Ascending aorta (tissue), 2 donors: ENCODE measurements around the gene TIMP2. TPM values are rescaled to one million over a fixed set of nuclear protein-coding genes. Genes with fewer than 3 reads are reported as not detected.

Experiments
- DNase-seq, 2 donors: peaks; one replicate each; pipeline ENCODE4 v3.0.0-alpha.2; 2019; ENCODE audit warnings: low spot score in 2 of 2
- H3K27ac ChIP-seq, 2 donors: fragments of 200-600 bp; sonication (generic); one replicate each; pipeline ENCODE4 v1.5.1; 2016 to 2017; ENCODE audit warnings: mild to moderate bottlenecking in 1 of 2
- H3K27me3 ChIP-seq: fragments of 200-600 bp; sonication (generic); one replicate; pipeline ENCODE4 v1.5.1; 2017
- H3K36me3 ChIP-seq, 2 donors: fragments of 200-600 bp; sonication (generic); one replicate each; pipeline ENCODE4 v1.5.1; 2016
- H3K4me1 ChIP-seq, 2 donors: fragments of 200-600 bp; sonication (generic); one replicate each; pipeline ENCODE4 v1.5.1; 2016 to 2017; ENCODE audit warnings: mild to moderate bottlenecking in 1 of 2
- H3K4me3 ChIP-seq, 2 donors: fragments of 200-600 bp; sonication (generic); one replicate each; pipeline ENCODE4 v1.5.1; 2016 to 2017; ENCODE audit warnings: mild to moderate bottlenecking in 1 of 2
- H3K9me3 ChIP-seq, 2 donors: fragments of 200-600 bp; sonication (generic); one replicate each; pipeline ENCODE4 v1.5.1; 2016
- CTCF ChIP-seq, 3 experiments: fragments of 200-600 bp in 2 of 3; fragments of 450-650 bp in 1 of 3; sonication (generic) in 2 of 3; IDR thresholded peaks; one replicate each; pipeline ENCODE4 v1.5.1; 2016 to 2019; ENCODE audit warnings: antibody characterized with exemption in 3 of 3, mild to moderate bottlenecking in 1 of 3, moderate library complexity in 1 of 3
- intact Hi-C: fragments of 100-400 bp; cut with DNase I; formaldehyde crosslinking; loops from one replicate; pipeline ENCODE4 v1.15.1; 2023
- total RNA-seq: library from RNA; depleted of rRNA; stranded (reverse); fragments of >200 nt; gene quantifications from one replicate; pipeline ENCODE4 v1.1.0, GENCODE V29; 2016

The TIMP2 gene
- total RNA-seq, 1 donor from 2014 or later = 278 TPM

- Histone ChIP-seq H3K9me3 (no peaks in the 10 kb centered on the region), H3K36me3 (peaks cover 0 to 3% of the 10 kb centered on the region in 2 donors), H3K4me1 (peaks cover 20 to 79% of the 10 kb centered on the region in 2 donors), H3K4me3 (no peak overlapping the region), H3K27me3 (no peaks in the 10 kb centered on the region), H3K27ac (peak overlapping the region in 1 of 2 donors; percentile 49)
- intact Hi-C loops = loop anchor here (2.0 kb wide), 1 partner anchor 23 kb away; no protein-coding TSS in a partner anchor
- DNase-seq = no peak
- TF ChIP-seq CTCF (IDR thresholded peaks at IDR 0.05) = no peak
Measured at GRCh38 chr17:78919861-78920450, 5.2 kb downstream of the TIMP2 start.

GRCh38 chr17:78918979-78919378 lies 6.2 kb downstream of the TIMP2 start:
- DNase-seq = no peak
- H3K27ac ChIP-seq = peak overlapping the region; percentile 48 to 49
- H3K4me3 ChIP-seq = no peak overlapping the region
- H3K4me1 ChIP-seq = peaks cover 20 to 82% of the 10 kb centered on the region in 2 donors
- H3K9me3 ChIP-seq = no peaks in the 10 kb centered on the region
- no peaks in the 10 kb centered on the region for H3K27me3 ChIP-seq
- intact Hi-C loops = no loop called here
- H3K36me3 ChIP-seq = peaks cover 0 to 3% of the 10 kb centered on the region in 2 donors
- TF ChIP-seq CTCF (IDR thresholded peaks at IDR 0.05) = no peak

GRCh38 chr17:78917451-78918275 lies 7.5 kb downstream of the TIMP2 start:
- no peak for DNase-seq
- intact Hi-C loops = no loop called here
- H3K36me3 ChIP-seq = peaks cover 0 to 3% of the 10 kb centered on the region in 2 donors
- H3K4me1 ChIP-seq = peaks cover 15 to 73% of the 10 kb centered on the region in 2 donors
- no peaks in the 10 kb centered on the region for H3K27me3 ChIP-seq
- peak overlapping the region in 1 of 2 donors; percentile 12 for H3K4me3 ChIP-seq
- TF ChIP-seq CTCF (IDR thresholded peaks at IDR 0.05) = no peak
- H3K27ac ChIP-seq = peak overlapping the region; percentile 30 to 60
- H3K9me3 ChIP-seq = no peaks in the 10 kb centered on the region

GRCh38 chr17:78915872-78916632 lies 9.1 kb downstream of the TIMP2 start:
- Histone ChIP-seq H3K36me3 (peaks cover 0 to 3% of the 10 kb centered on the region in 2 donors), H3K4me1 (peaks cover 2 to 65% of the 10 kb centered on the region in 2 donors), H3K27me3 (no peaks in the 10 kb centered on the region), H3K9me3 (no peaks in the 10 kb centered on the region), H3K4me3 (no peak overlapping the region), H3K27ac (peak overlapping the region; percentile 45 to 69)
- no peak for DNase-seq
- TF ChIP-seq CTCF (IDR thresholded peaks at IDR 0.05) = no peak
- intact Hi-C loops = no loop called here

GRCh38 chr17:78913115-78913514 lies 12.1 kb downstream of the TIMP2 start:
- no peak overlapping the region for H3K4me3 ChIP-seq
- peaks cover 0 to 3% of the 10 kb centered on the region in 2 donors for H3K36me3 ChIP-seq
- H3K9me3 ChIP-seq = no peaks in the 10 kb centered on the region
- intact Hi-C loops = no loop called here
- no peaks in the 10 kb centered on the region for H3K27me3 ChIP-seq
- DNase-seq = no peak
- peaks cover 0 to 45% of the 10 kb centered on the region in 2 donors for H3K4me1 ChIP-seq
- TF ChIP-seq CTCF (IDR thresholded peaks at IDR 0.05) = no peak
- H3K27ac ChIP-seq = no peak overlapping the region
